ENCODE data around the gene CNTN6.

Gene CNTN6

GRCh38 chr3:1197051-1197450, 104.2 kb downstream of the CNTN6 start:
- no peaks in the 10 kb centered on the region for H3K79me1 ChIP-seq (ENCODE audit: low read length)
- H3K18ac ChIP-seq (ENCODE audit: low read length) = no peak overlapping the region
- H3K79me2 ChIP-seq (ENCODE audit: control insufficient read depth, insufficient read depth, low read length) = no peaks in the 10 kb centered on the region
- no peak overlapping the region for H3K56ac ChIP-seq (ENCODE audit: low read length)
- H3K27me3 ChIP-seq (ENCODE audit: insufficient read depth, low read length, poor library complexity) = no peaks in the 10 kb centered on the region
- no peak overlapping the region for H3K4me2 ChIP-seq (ENCODE audit: low read length)
- H4K5ac ChIP-seq (ENCODE audit: low read length) = no peak overlapping the region
- no peak overlapping the region for H3K4me3 ChIP-seq (ENCODE audit: low read length)
- no peak overlapping the region for H3K23ac ChIP-seq (ENCODE audit: low read length)
- H3K9ac ChIP-seq (ENCODE audit: low read length) = no peak overlapping the region
- no peak overlapping the region for H4K8ac ChIP-seq (ENCODE audit: low read depth, low read length)
- no peak overlapping the region for H3K4ac ChIP-seq (ENCODE audit: low read depth, low read length)
- H2BK5ac ChIP-seq (ENCODE audit: low read length) = no peak overlapping the region
- DNase-seq = peak; percentile 51
- H3K4me1 ChIP-seq (ENCODE audit: control insufficient read depth, low read depth, low read length) = no peaks in the 10 kb centered on the region
- no peaks in the 10 kb centered on the region for H3K36me3 ChIP-seq (ENCODE audit: control insufficient read depth, insufficient read depth, low read length)
- H3K27ac ChIP-seq (ENCODE audit: low read depth, low read length) = no peak overlapping the region
- no peak overlapping the region for H2BK15ac ChIP-seq (replicated peaks; ENCODE audit: low read depth)
- WGBS (ENCODE audit: extremely low coverage, insufficient coverage, low lambda C conversion rate) = no CpG with 5 or more reads among the region's 2 CpGs
- no peak overlapping the region for H2AK5ac ChIP-seq (ENCODE audit: low read length)
- no peak overlapping the region for H2BK120ac ChIP-seq (ENCODE audit: low read depth, low read length)

- Histone ChIP-seq H3K9ac (ENCODE audit: low read length) (no peak overlapping the region), H3K4me1 (ENCODE audit: control insufficient read depth, low read depth, low read length) (no peaks in the 10 kb centered on the region), H3K79me2 (ENCODE audit: control insufficient read depth, insufficient read depth, low read length) (no peaks in the 10 kb centered on the region), H2BK5ac (ENCODE audit: low read length) (no peak overlapping the region), H3K79me1 (ENCODE audit: low read length) (no peaks in the 10 kb centered on the region), H4K5ac (ENCODE audit: low read length) (no peak overlapping the region), H2AK5ac (ENCODE audit: low read length) (no peak overlapping the region), H3K4ac (ENCODE audit: low read depth, low read length) (no peak overlapping the region), H3K56ac (ENCODE audit: low read length) (peak overlapping the region; percentile 3), H2BK15ac (replicated peaks; ENCODE audit: low read depth) (no peak overlapping the region), H3K36me3 (ENCODE audit: control insufficient read depth, insufficient read depth, low read length) (no peaks in the 10 kb centered on the region), H2BK120ac (ENCODE audit: low read depth, low read length) (no peak overlapping the region), H3K4me3 (ENCODE audit: low read length) (no peak overlapping the region), H3K23ac (ENCODE audit: low read length) (no peak overlapping the region), H3K27ac (ENCODE audit: low read depth, low read length) (no peak overlapping the region), H3K4me2 (ENCODE audit: low read length) (no peak overlapping the region), H4K8ac (ENCODE audit: low read depth, low read length) (no peak overlapping the region), H3K18ac (ENCODE audit: low read length) (no peak overlapping the region), H3K27me3 (ENCODE audit: insufficient read depth, low read length, poor library complexity) (no peaks in the 10 kb centered on the region)
- DNase-seq = no peak
- no CpG with 5 or more reads among the region's 1 CpG for WGBS (ENCODE audit: extremely low coverage, insufficient coverage, low lambda C conversion rate)
These were observed 107.5 kb downstream of the CNTN6 start for GRCh38 chr3:1200371-1200770.

- H3K18ac ChIP-seq (ENCODE audit: low read length) = no peak overlapping the region
These were observed 115.1 kb downstream of the CNTN6 start for GRCh38 chr3:1207904-1208303.

GRCh38 chr3:1214933-1215332, 122.1 kb downstream of the CNTN6 start:
- no peak for DNase-seq
- Histone ChIP-seq H2BK120ac (ENCODE audit: low read depth, low read length) (no peak overlapping the region), H3K4me2 (ENCODE audit: low read length) (no peak overlapping the region), H3K4me1 (ENCODE audit: control insufficient read depth, low read depth, low read length) (no peaks in the 10 kb centered on the region), H3K4ac (ENCODE audit: low read depth, low read length) (no peak overlapping the region), H3K27ac (ENCODE audit: low read depth, low read length) (no peak overlapping the region), H3K18ac (ENCODE audit: low read length) (no peak overlapping the region), H3K36me3 (ENCODE audit: control insufficient read depth, insufficient read depth, low read length) (no peaks in the 10 kb centered on the region), H2BK5ac (ENCODE audit: low read length) (no peak overlapping the region), H3K79me1 (ENCODE audit: low read length) (no peaks in the 10 kb centered on the region), H3K23ac (ENCODE audit: low read length) (no peak overlapping the region), H4K5ac (ENCODE audit: low read length) (no peak overlapping the region), H3K4me3 (ENCODE audit: low read length) (no peak overlapping the region), H3K79me2 (ENCODE audit: control insufficient read depth, insufficient read depth, low read length) (no peaks in the 10 kb centered on the region), H2AK5ac (ENCODE audit: low read length) (no peak overlapping the region), H3K27me3 (ENCODE audit: insufficient read depth, low read length, poor library complexity) (no peaks in the 10 kb centered on the region), H2BK15ac (replicated peaks; ENCODE audit: low read depth) (no peak overlapping the region), H3K9ac (ENCODE audit: low read length) (no peak overlapping the region), H4K8ac (ENCODE audit: low read depth, low read length) (no peak overlapping the region), H3K56ac (ENCODE audit: low read length) (no peak overlapping the region)
- no CpG with 5 or more reads among the region's 3 CpGs for WGBS (ENCODE audit: extremely low coverage, insufficient coverage, low lambda C conversion rate)

More at GRCh38 chr3:1207904-1208303, 115.1 kb downstream of the CNTN6 start:
- no peak overlapping the region for H4K8ac ChIP-seq (ENCODE audit: low read depth, low read length)
- H4K5ac ChIP-seq (ENCODE audit: low read length) = no peak overlapping the region
- no peak overlapping the region for H3K4ac ChIP-seq (ENCODE audit: low read depth, low read length)
- no peak overlapping the region for H3K27ac ChIP-seq (ENCODE audit: low read depth, low read length)
- H3K23ac ChIP-seq (ENCODE audit: low read length) = no peak overlapping the region
- H3K79me2 ChIP-seq (ENCODE audit: control insufficient read depth, insufficient read depth, low read length) = no peaks in the 10 kb centered on the region
- no peak overlapping the region for H2BK15ac ChIP-seq (replicated peaks; ENCODE audit: low read depth)
- no peaks in the 10 kb centered on the region for H3K36me3 ChIP-seq (ENCODE audit: control insufficient read depth, insufficient read depth, low read length)
- H3K4me2 ChIP-seq (ENCODE audit: low read length) = no peak overlapping the region
- no peaks in the 10 kb centered on the region for H3K27me3 ChIP-seq (ENCODE audit: insufficient read depth, low read length, poor library complexity)
- no peak overlapping the region for H3K56ac ChIP-seq (ENCODE audit: low read length)
- no peaks in the 10 kb centered on the region for H3K79me1 ChIP-seq (ENCODE audit: low read length)
- WGBS (ENCODE audit: extremely low coverage, insufficient coverage, low lambda C conversion rate) = no CpG with 5 or more reads among the region's 2 CpGs
- H3K4me1 ChIP-seq (ENCODE audit: control insufficient read depth, low read depth, low read length) = no peaks in the 10 kb centered on the region
- H3K9ac ChIP-seq (ENCODE audit: low read length) = no peak overlapping the region
- H2BK5ac ChIP-seq (ENCODE audit: low read length) = no peak overlapping the region
- H3K4me3 ChIP-seq (ENCODE audit: low read length) = no peak overlapping the region
- no peak overlapping the region for H2BK120ac ChIP-seq (ENCODE audit: low read depth, low read length)
- DNase-seq = no peak
- H2AK5ac ChIP-seq (ENCODE audit: low read length) = no peak overlapping the region

GRCh38 chr3:1216856-1217255, 124.0 kb downstream of the CNTN6 start:
- Histone ChIP-seq H4K5ac (ENCODE audit: low read length) (no peak overlapping the region), H3K9ac (ENCODE audit: low read length) (no peak overlapping the region), H3K18ac (ENCODE audit: low read length) (no peak overlapping the region), H3K23ac (ENCODE audit: low read length) (no peak overlapping the region), H3K4me2 (ENCODE audit: low read length) (no peak overlapping the region), H3K27ac (ENCODE audit: low read depth, low read length) (no peak overlapping the region), H2BK120ac (ENCODE audit: low read depth, low read length) (no peak overlapping the region), H3K79me1 (ENCODE audit: low read length) (no peaks in the 10 kb centered on the region), H2BK15ac (replicated peaks; ENCODE audit: low read depth) (no peak overlapping the region), H3K36me3 (ENCODE audit: control insufficient read depth, insufficient read depth, low read length) (no peaks in the 10 kb centered on the region), H2BK5ac (ENCODE audit: low read length) (no peak overlapping the region), H3K4me1 (ENCODE audit: control insufficient read depth, low read depth, low read length) (no peaks in the 10 kb centered on the region), H2AK5ac (ENCODE audit: low read length) (no peak overlapping the region), H3K56ac (ENCODE audit: low read length) (no peak overlapping the region), H3K27me3 (ENCODE audit: insufficient read depth, low read length, poor library complexity) (no peaks in the 10 kb centered on the region), H4K8ac (ENCODE audit: low read depth, low read length) (no peak overlapping the region), H3K4ac (ENCODE audit: low read depth, low read length) (no peak overlapping the region), H3K79me2 (ENCODE audit: control insufficient read depth, insufficient read depth, low read length) (no peaks in the 10 kb centered on the region), H3K4me3 (ENCODE audit: low read length) (no peak overlapping the region)
- no peak for DNase-seq
- no CpG with 5 or more reads among the region's 1 CpG for WGBS (ENCODE audit: extremely low coverage, insufficient coverage, low lambda C conversion rate)

- Histone ChIP-seq H3K23ac (ENCODE audit: low read length) (no peak overlapping the region), H3K27me3 (ENCODE audit: insufficient read depth, low read length, poor library complexity) (no peaks in the 10 kb centered on the region), H2BK120ac (ENCODE audit: low read depth, low read length) (no peak overlapping the region), H3K9ac (ENCODE audit: low read length) (no peak overlapping the region), H2BK5ac (ENCODE audit: low read length) (no peak overlapping the region), H3K4me2 (ENCODE audit: low read length) (no peak overlapping the region), H3K36me3 (ENCODE audit: control insufficient read depth, insufficient read depth, low read length) (no peaks in the 10 kb centered on the region), H3K18ac (ENCODE audit: low read length) (no peak overlapping the region), H4K8ac (ENCODE audit: low read depth, low read length) (no peak overlapping the region), H2AK5ac (ENCODE audit: low read length) (no peak overlapping the region), H3K4me1 (ENCODE audit: control insufficient read depth, low read depth, low read length) (no peaks in the 10 kb centered on the region), H3K4ac (ENCODE audit: low read depth, low read length) (no peak overlapping the region), H3K27ac (ENCODE audit: low read depth, low read length) (no peak overlapping the region), H3K4me3 (ENCODE audit: low read length) (no peak overlapping the region), H2BK15ac (replicated peaks; ENCODE audit: low read depth) (no peak overlapping the region), H3K79me2 (ENCODE audit: control insufficient read depth, insufficient read depth, low read length) (no peaks in the 10 kb centered on the region), H3K56ac (ENCODE audit: low read length) (no peak overlapping the region), H4K5ac (ENCODE audit: low read length) (no peak overlapping the region), H3K79me1 (ENCODE audit: low read length) (no peaks in the 10 kb centered on the region)
- DNase-seq = no peak
- no CpG with 5 or more reads among the region's 3 CpGs for WGBS (ENCODE audit: extremely low coverage, insufficient coverage, low lambda C conversion rate)
These were observed 134.3 kb downstream of the CNTN6 start for GRCh38 chr3:1227111-1227510.
